Measurements from ENCODE around the gene TP53I11. TPM values are rescaled to one million over a fixed set of nuclear protein-coding genes. Genes with fewer than 3 reads are reported as not detected.

The TP53I11 gene
- total and polyA plus RNA-seq, 2 experiments from 2014 or later, result 23.5 to 43.9 TPM

DNA sequence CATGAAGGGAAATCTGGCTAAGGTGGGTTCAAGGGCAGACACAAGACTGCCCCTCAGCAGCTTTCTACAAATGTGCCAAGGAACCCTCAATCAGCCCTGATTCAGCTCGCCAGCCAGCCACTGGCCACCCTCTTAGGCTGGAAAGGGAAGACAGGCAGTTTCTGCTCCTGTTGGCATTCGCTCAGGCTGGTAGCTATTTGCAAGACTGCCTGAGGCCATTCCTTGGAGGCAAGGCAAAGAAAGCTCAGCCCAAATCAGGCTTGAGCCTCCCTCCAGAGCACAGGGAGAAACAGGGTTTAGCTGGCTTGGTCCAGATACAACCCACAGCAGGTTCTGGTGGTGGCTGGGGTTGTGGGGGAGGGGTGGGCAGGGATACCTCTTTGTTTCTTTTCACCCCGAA lies 19.2 kb downstream of the TP53I11 start:
- no peaks in the 10 kb centered on the region for H3K9me3 Mint-ChIP-seq
- DNase-seq (ENCODE audit: low spot score) (no peak), ATAC-seq (no peak; the same call in 1 of the 3 replicates)
- H3K27ac Mint-ChIP-seq, result no peak overlapping the region
- Histone ChIP-seq H3K27ac (ENCODE audit: low read depth) (no peak overlapping the region), H4K20me1 (replicated peaks; ENCODE audit: insufficient read depth) (no peaks in the 10 kb centered on the region), H3F3A (replicated peaks; ENCODE audit: low read depth) (no peaks in the 10 kb centered on the region), H3K4me3 (no peak overlapping the region), H3K9me2 (ENCODE audit: insufficient read depth) (no peaks in the 10 kb centered on the region), H3K79me2 (replicated peaks; ENCODE audit: insufficient read depth) (no peaks in the 10 kb centered on the region), H3K36me3 (ENCODE audit: insufficient read depth) (no peaks in the 10 kb centered on the region), H2AFZ (no peak overlapping the region), H3K4me2 (0 out of 2 replicates have a peak overlapping the region, but pooled peaks have one; percentile 32), H3K27me3 (ENCODE audit: insufficient read depth) (no peaks in the 10 kb centered on the region), H3K4me1 (ENCODE audit: insufficient read depth) (peaks cover 16% of the 10 kb centered on the region)
- no peak overlapping the region for H3K4me3 Mint-ChIP-seq
- peaks cover 32% of the 10 kb centered on the region for H3K27me3 Mint-ChIP-seq (ENCODE audit: insufficient read depth, low read depth, poor library complexity)
- TF ChIP-seq EZH2 (IDR thresholded peaks at IDR 0.05; ENCODE audit: low read depth, unreplicated experiment), result no peak
- TF ChIP-seq, protein P1, sequence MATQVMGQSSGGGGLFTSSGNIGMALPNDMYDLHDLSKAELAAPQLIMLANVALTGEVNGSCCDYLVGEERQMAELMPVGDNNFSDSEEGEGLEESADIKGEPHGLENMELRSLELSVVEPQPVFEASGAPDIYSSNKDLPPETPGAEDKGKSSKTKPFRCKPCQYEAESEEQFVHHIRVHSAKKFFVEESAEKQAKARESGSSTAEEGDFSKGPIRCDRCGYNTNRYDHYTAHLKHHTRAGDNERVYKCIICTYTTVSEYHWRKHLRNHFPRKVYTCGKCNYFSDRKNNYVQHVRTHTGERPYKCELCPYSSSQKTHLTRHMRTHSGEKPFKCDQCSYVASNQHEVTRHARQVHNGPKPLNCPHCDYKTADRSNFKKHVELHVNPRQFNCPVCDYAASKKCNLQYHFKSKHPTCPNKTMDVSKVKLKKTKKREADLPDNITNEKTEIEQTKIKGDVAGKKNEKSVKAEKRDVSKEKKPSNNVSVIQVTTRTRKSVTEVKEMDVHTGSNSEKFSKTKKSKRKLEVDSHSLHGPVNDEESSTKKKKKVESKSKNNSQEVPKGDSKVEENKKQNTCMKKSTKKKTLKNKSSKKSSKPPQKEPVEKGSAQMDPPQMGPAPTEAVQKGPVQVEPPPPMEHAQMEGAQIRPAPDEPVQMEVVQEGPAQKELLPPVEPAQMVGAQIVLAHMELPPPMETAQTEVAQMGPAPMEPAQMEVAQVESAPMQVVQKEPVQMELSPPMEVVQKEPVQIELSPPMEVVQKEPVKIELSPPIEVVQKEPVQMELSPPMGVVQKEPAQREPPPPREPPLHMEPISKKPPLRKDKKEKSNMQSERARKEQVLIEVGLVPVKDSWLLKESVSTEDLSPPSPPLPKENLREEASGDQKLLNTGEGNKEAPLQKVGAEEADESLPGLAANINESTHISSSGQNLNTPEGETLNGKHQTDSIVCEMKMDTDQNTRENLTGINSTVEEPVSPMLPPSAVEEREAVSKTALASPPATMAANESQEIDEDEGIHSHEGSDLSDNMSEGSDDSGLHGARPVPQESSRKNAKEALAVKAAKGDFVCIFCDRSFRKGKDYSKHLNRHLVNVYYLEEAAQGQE (IDR thresholded peaks at IDR 0.05; ENCODE audit: unreplicated experiment), result no peak
- TF ChIP-seq, protein P2, sequence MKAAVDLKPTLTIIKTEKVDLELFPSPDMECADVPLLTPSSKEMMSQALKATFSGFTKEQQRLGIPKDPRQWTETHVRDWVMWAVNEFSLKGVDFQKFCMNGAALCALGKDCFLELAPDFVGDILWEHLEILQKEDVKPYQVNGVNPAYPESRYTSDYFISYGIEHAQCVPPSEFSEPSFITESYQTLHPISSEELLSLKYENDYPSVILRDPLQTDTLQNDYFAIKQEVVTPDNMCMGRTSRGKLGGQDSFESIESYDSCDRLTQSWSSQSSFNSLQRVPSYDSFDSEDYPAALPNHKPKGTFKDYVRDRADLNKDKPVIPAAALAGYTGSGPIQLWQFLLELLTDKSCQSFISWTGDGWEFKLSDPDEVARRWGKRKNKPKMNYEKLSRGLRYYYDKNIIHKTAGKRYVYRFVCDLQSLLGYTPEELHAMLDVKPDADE (IDR thresholded peaks at IDR 0.05), result no peak
- TF ChIP-seq, protein P3, sequence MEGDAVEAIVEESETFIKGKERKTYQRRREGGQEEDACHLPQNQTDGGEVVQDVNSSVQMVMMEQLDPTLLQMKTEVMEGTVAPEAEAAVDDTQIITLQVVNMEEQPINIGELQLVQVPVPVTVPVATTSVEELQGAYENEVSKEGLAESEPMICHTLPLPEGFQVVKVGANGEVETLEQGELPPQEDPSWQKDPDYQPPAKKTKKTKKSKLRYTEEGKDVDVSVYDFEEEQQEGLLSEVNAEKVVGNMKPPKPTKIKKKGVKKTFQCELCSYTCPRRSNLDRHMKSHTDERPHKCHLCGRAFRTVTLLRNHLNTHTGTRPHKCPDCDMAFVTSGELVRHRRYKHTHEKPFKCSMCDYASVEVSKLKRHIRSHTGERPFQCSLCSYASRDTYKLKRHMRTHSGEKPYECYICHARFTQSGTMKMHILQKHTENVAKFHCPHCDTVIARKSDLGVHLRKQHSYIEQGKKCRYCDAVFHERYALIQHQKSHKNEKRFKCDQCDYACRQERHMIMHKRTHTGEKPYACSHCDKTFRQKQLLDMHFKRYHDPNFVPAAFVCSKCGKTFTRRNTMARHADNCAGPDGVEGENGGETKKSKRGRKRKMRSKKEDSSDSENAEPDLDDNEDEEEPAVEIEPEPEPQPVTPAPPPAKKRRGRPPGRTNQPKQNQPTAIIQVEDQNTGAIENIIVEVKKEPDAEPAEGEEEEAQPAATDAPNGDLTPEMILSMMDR (conservative IDR thresholded peaks at IDR 0.05; ENCODE audit: low read depth in 2 of 2), result no peak
- TF ChIP-seq CREB1 (CRISPR knock-in tag; IDR thresholded peaks at IDR 0.05; ENCODE audit: low read depth), result no peak
- no peak for TF ChIP-seq NANOG (IDR thresholded peaks at IDR 0.05; ENCODE audit: borderline replicate concordance)
- no peak for TF ChIP-seq STAT1 (IDR thresholded peaks at IDR 0.05; ENCODE audit: unreplicated experiment)
- TF ChIP-seq EZH2phosphoT487 (IDR thresholded peaks at IDR 0.05; ENCODE audit: unreplicated experiment), result no peak
- TF ChIP-seq, protein P4, sequence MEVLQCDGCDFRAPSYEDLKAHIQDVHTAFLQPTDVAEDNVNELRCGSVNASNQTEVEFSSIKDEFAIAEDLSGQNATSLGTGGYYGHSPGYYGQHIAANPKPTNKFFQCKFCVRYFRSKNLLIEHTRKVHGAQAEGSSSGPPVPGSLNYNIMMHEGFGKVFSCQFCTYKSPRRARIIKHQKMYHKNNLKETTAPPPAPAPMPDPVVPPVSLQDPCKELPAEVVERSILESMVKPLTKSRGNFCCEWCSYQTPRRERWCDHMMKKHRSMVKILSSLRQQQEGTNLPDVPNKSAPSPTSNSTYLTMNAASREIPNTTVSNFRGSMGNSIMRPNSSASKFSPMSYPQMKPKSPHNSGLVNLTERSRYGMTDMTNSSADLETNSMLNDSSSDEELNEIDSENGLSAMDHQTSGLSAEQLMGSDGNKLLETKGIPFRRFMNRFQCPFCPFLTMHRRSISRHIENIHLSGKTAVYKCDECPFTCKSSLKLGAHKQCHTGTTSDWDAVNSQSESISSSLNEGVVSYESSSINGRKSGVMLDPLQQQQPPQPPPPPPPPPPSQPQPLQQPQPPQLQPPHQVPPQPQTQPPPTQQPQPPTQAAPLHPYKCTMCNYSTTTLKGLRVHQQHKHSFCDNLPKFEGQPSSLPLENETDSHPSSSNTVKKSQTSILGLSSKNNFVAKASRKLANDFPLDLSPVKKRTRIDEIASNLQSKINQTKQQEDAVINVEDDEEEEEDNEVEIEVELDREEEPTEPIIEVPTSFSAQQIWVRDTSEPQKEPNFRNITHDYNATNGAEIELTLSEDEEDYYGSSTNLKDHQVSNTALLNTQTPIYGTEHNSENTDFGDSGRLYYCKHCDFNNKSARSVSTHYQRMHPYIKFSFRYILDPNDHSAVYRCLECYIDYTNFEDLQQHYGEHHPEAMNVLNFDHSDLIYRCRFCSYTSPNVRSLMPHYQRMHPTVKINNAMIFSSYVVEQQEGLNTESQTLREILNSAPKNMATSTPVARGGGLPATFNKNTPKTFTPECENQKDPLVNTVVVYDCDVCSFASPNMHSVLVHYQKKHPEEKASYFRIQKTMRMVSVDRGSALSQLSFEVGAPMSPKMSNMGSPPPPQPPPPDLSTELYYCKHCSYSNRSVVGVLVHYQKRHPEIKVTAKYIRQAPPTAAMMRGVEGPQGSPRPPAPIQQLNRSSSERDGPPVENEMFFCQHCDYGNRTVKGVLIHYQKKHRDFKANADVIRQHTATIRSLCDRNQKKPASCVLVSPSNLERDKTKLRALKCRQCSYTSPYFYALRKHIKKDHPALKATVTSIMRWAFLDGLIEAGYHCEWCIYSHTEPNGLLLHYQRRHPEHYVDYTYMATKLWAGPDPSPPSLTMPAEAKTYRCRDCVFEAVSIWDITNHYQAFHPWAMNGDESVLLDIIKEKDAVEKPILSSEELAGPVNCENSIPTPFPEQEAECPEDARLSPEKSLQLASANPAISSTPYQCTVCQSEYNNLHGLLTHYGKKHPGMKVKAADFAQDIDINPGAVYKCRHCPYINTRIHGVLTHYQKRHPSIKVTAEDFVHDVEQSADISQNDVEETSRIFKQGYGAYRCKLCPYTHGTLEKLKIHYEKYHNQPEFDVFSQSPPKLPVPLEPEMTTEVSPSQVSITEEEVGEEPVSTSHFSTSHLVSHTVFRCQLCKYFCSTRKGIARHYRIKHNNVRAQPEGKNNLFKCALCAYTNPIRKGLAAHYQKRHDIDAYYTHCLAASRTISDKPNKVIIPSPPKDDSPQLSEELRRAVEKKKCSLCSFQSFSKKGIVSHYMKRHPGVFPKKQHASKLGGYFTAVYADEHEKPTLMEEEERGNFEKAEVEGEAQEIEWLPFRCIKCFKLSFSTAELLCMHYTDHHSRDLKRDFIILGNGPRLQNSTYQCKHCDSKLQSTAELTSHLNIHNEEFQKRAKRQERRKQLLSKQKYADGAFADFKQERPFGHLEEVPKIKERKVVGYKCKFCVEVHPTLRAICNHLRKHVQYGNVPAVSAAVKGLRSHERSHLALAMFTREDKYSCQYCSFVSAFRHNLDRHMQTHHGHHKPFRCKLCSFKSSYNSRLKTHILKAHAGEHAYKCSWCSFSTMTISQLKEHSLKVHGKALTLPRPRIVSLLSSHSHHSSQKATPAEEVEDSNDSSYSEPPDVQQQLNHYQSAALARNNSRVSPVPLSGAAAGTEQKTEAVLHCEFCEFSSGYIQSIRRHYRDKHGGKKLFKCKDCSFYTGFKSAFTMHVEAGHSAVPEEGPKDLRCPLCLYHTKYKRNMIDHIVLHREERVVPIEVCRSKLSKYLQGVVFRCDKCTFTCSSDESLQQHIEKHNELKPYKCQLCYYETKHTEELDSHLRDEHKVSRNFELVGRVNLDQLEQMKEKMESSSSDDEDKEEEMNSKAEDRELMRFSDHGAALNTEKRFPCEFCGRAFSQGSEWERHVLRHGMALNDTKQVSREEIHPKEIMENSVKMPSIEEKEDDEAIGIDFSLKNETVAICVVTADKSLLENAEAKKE (CRISPR knock-in tag; IDR thresholded peaks at IDR 0.05), result no peak
- TF ChIP-seq JUNB (IDR thresholded peaks at IDR 0.05; ENCODE audit: unreplicated experiment), result no peak
- peaks cover 9% of the 10 kb centered on the region; the same call in 1 of the 3 replicates for H3K36me3 Mint-ChIP-seq (ENCODE audit: low read depth)
- peaks cover 39% of the 10 kb centered on the region for H3K4me1 Mint-ChIP-seq

Measured in GM23338 (cell line).